GM21723 (cell line): ENCODE results near the gene ADIPOQ.
A peak's percentile ranks its signal among the peaks of the same experiment; 100 is the strongest.
"Not testable (repeated sequence)": the region's sequence is repeated elsewhere in the genome, so short reads cannot be mapped to it uniquely, and the experiment has no call there.

Source experiments
- ATAC-seq: cut with Tn5 transposase; IDR thresholded peaks from one replicate; pipeline ENCODE4 v1.9.1; 2021; ENCODE audit warnings: mild to moderate bottlenecking, moderate library complexity; ENCODE audit not compliant: unreplicated experiment

Gene ADIPOQ

GRCh38 chr3:186842426-186843038, at the start of gene ADIPOQ:
Gene ADIPOQ, plus strand, starts transcription at chr3:186842710. Its CDS starts 10,349 bp downstream, at chr3:186853059.
- ATAC-seq, result no peak

GRCh38 chr3:186798239-186798874, 44.2 kb upstream of the ADIPOQ start:
- ATAC-seq, result no peak

- ATAC-seq, result no peak
Observed at GRCh38 chr3:186800285-186800684, 42.2 kb upstream of the ADIPOQ start.

DNA sequence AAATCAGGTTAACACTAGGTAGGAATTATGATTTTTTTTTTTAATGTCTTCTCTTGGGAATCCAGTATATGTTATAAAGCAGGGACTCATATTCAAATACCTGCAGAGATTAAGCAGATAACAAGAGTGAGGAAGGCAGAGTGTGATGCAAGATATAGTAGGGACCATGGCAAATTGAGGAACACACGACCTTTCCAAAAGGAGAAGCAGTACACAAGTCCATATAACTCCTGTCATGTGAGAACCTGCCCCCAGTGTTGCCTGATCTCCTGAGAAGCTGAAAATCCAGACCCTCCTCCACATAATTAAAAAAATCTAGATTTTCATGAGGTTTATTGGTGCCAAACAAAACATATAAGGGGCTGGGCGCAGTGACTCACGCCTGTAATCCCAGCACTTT, 39.8 kb upstream of the ADIPOQ start:
- ATAC-seq, result no peak

- not testable (repeated sequence) for ATAC-seq
Observed at GRCh38 chr3:186803447-186803846, 39.1 kb upstream of the ADIPOQ start.

DNA sequence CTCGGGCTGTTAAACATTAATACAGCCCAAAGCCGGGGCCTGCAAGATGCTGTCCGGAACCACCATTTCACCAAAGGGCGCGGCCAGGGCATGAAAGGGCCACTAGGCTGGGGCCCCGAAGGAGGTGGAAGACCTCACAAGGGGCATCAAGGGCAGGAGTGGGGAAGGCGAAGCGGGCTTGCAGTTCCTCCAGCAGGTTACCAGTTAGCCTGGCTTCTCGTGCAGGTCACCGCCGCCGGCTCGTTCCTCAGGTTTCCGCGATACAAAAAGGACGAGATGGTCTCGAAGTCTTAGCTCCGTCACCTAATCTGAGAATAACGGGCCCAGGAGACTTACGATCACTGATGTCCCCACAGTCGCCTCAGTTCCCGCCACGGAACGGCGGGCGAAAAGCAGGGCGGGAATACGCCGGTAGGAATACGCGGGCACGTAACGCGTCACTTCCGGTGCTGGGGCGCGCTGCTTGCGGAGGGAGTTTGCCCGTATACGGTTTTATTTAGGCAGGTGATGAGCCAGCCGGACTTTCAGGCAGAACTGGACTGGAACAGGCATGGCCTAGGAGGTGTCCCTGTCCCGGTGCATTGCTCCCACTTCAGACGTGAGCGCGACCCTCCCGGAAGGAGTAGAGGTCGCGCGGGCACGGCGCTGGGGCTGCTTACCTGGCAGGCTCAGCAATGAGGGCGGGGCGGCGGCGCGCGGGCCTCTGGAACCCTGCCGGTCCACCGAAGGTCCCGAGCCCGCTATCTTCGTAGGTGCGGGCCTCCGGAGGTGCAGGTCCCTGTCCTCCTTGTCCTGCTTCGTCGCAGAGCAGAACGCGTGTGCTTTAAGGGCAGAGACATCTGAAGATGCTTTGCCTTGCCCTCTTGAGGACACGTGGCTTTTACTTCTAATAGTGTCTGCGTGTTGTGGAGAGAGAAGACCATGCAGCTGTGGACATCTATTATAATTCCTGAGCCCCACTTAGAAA, 36.1 kb upstream of the ADIPOQ start, which contains the start of gene RFC4:
TSS of gene RFC4 (minus strand) at position 394 of the 967 bp plus-strand sequence. CDS start 1,769 bp downstream, outside the sequence.
- ATAC-seq, result peak; percentile 96

DNA sequence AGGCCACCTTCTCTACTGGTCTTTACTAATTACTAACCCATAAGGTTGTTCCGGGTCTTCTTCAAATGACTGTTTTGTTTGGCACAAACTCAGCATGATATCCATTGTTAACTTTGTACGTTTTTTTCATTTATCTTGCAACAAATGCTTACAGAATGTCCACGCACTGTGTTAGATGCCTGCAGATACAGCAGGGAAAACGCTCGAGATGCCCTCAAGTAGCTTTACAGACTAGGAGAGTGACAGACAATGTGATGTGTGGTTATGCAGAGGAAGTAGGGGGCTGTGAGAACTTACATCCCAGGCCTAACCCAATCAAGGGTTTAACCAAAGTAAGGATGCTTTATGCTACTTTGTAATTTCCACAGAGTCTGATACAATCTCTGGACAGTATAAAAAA, 35.3 kb upstream of the ADIPOQ start:
- ATAC-seq, result no peak

DNA sequence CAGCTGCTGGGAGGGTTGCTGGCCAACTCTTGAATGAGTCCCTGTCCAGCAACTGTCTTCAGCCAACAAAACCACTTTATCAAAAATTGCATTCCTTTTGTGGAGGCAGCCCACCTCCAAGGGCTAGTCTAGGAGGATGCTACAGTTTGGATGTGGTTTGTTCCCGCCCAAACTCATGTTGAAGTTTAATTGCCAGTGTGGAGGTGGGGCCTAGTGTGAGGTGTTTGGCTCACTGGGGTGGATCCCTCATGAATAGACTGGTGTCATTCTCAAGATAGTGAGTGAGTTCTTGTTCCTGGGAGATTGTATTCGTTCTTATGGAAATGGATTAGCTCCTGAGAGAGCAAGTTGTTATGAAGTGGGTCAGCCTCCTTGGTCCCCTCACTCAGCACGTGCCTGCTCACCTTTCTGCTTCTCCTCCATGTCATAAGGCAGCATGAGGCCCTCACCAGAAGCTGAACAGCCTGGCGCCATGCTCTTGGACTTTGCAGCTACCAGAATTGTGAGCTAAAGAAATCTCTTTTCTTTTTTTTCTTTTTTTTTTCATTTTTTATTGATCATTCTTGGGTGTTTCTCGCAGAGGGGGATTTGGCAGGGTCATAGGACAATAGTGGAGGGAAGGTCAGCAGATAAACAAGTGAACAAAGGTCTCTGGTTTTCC, 32.0 kb upstream of the ADIPOQ start:
- ATAC-seq, result no peak

GRCh38 chr3:186811313-186811712, 31.2 kb upstream of the ADIPOQ start:
- ATAC-seq, result not testable (repeated sequence)

- ATAC-seq, result no peak
Observed at GRCh38 chr3:186814100-186814499, 28.4 kb upstream of the ADIPOQ start.

DNA sequence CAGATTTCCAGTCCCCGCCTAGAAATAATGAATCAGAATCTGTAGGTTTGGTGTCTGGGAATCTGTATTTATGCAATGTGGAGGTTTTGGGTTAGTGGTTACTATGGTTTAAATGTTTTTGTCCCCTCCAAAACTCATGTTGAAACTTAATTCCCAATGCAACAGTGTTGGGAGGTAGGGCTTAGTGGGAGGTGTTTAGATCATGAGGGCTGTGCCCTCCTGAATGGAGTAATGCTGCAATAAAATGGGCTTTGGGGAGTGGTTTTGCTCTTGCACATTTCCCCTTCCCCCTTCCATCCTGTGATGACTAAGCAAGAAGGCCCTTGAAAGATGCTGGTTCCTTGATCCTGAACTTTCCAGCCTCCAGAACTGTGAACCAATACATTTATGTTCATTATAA, 27.1 kb upstream of the ADIPOQ start:
- ATAC-seq, result no peak

GRCh38 chr3:186818516-186818915, 24.0 kb upstream of the ADIPOQ start:
- ATAC-seq, result no peak

DNA sequence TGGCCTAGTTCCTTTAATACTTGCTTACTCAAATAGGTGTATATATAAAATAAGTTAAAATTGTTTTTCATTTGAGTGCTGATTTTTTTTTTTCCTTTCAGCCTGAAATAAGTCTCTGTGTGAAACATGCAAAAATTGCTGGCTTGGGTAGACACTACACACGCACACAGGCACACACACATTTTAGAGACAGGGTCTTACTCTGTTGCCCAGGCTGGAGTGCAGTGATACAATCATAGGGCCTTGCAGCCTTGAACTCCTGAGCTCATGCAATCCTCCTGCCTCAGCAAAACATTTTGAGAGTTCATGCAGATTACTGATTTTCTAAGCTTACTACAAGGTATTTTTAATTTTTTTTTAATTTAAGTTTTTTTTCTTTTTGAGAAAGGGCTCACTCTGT, 23.6 kb upstream of the ADIPOQ start:
- ATAC-seq, result no peak

GRCh38 chr3:186821429-186822387, 20.8 kb upstream of the ADIPOQ start:
- ATAC-seq, result no peak

GRCh38 chr3:186822388-186822759, 20.1 kb upstream of the ADIPOQ start:
- ATAC-seq, result not testable (repeated sequence)

DNA sequence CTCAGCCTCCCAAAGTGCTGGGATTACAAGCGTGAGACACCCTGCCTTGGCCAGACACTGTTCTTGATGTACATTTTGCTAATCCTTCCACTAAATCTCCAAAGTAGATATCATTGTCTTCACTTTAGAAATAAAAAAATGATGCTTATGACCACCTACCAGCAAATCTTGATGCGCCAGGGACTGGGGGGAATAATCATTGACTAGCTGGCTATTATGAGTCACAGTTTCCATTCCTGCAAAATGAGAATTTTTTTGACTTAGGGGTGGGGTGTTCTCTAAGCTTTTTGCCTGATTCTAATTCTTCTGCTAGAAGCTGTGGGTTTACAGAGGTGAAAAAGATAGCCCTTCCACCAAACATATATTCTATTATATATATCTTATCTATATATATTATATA, 19.1 kb upstream of the ADIPOQ start:
- no peak for ATAC-seq

- no peak for ATAC-seq
Observed at GRCh38 chr3:186824430-186825139, 17.9 kb upstream of the ADIPOQ start.

DNA sequence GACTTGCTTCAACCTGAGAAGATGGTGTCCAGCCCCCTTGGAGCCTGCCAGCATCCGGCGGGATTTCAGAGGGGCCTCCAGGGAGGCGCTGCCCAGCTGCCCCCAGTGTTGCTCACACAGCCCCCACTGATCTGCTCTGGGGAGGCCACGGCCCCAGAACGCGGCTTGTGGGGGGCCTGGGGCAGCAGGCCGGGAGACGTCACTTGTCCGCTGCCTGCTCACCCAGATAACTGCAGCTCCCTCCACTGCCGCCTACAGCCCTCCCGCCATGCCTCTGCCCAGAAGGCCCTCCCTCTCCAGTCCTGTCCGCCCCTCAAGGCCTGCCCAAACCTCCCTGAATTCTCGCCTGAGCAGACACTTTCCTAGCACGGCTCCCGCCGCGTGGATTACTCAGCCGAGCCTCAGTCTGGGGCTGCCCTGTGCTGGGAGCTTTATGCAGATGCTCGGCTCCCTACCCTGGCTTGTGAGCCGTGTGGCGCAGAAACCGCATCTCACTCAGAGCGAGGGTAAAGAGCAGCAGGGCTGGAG, 17.2 kb upstream of the ADIPOQ start:
- ATAC-seq, result no peak

DNA sequence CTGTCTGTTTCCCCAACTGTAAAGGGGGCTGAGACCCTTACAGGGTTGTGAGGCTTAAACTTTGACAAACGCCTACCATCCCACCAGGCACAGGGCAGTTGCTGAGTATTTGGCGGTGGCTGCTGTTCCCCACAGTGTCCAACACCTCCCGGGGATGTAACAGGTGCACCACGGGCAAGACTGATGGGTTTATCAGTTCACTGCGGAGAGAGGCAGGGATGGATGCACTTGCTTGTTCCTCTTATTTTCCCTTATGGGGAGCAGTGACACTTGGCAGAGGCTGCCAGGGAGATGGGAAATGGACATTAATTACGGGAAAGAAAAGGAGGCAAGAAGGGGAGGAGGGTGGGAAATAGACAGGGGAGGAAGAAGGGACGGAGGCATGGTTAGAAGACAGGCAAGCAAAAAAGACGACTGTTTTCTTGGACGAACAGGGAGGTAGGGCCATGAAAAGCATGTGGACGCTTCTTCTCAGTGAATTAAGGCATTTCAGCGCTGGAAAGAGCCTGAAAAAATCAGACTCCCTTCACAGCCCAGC, 16.6 kb upstream of the ADIPOQ start:
- no peak for ATAC-seq
